Endothelial cell of umbilical vein (primary cell): ENCODE data around the gene SERF2. TPM values are rescaled to one million over a fixed set of nuclear protein-coding genes. Genes with fewer than 3 reads are reported as not detected.

Source experiments
- BruUV-seq: library from RNA; stranded (reverse); fragments of 400-500 nt; replicated peaks from 2 replicates; lab custom pipeline; 2021; lab: Mats Ljungman, UMichigan
- CTCF ChIA-PET: fragments of 300-600, 350-600 bp; sonication (Branson Sonifier 250); formaldehyde crosslinking; loops from one replicate; lab custom pipeline; 2021; ENCODE audit warnings: antibody characterized with exemption, inconsistent platforms; lab: Charles Lee
- POLR2A ChIA-PET: fragments of 300-600, 350-600 bp; sonication (Branson Sonifier 250); formaldehyde crosslinking; loops from one replicate; lab custom pipeline; 2021; ENCODE audit warnings: antibody characterized with exemption, inconsistent platforms; lab: Charles Lee
- DNase-seq: peaks from one replicate; pipeline ENCODE4 v3.0.0-alpha.2; 2011; ENCODE audit warnings: low read depth, low spot score
- FAIRE-seq: peaks from 2 replicates; lab custom pipeline; 2011; peaks lifted over from hg19 to GRCh38; lab: Jason Lieb, UNC
- H2AFZ ChIP-seq: 2 replicates; pipeline ENCODE4 v1.6.0; 2012; ENCODE audit warnings: low read depth, low read length, control low read depth, inconsistent platforms
- H3K27ac ChIP-seq: 2 replicates; pipeline ENCODE4 v1.5.1; 2011; ENCODE audit warnings: low read depth, mild to moderate bottlenecking, control low read depth, low read length, moderate library complexity; ENCODE audit not compliant: insufficient read depth
- H3K27me3 ChIP-seq, 2 experiments: 2 replicates each; pipeline versions ENCODE4 v1.6.0 to v1.6.1; 2011; ENCODE audit warnings: low read length in 2 of 2, mixed read lengths in 1 of 2; ENCODE audit not compliant: control insufficient read depth in 2 of 2, insufficient read depth in 2 of 2
- H3K36me3 ChIP-seq, 2 experiments: 2 replicates in 1 of 2; 3 replicates in 1 of 2; pipeline ENCODE4 v1.5.1; 2011; ENCODE audit warnings: low read length in 2 of 2, mild to moderate bottlenecking in 1 of 2, moderate library complexity in 1 of 2; ENCODE audit not compliant: control insufficient read depth in 2 of 2, insufficient read depth in 2 of 2; ENCODE audit errors: extremely low read depth in 1 of 2
- H3K4me1 ChIP-seq: 3 replicates; pipeline ENCODE4 v1.5.1; 2011; ENCODE audit warnings: mild to moderate bottlenecking, low read length; ENCODE audit not compliant: control insufficient read depth, insufficient read depth; ENCODE audit errors: extremely low read depth
- H3K4me2 ChIP-seq: 2 replicates; pipeline ENCODE4 v1.6.1; 2011; ENCODE audit warnings: low read length, control low read depth, mixed read lengths; ENCODE audit not compliant: insufficient read depth
- H3K4me3 ChIP-seq, 3 experiments: fragments of 200-600 bp in 1 of 3; sonication (generic), shearing (Covaris generic) in 1 of 3; replicated peaks in 1 of 3; 2 replicates each; pipeline ENCODE4 v1.5.1; 2011 to 2016; ENCODE audit warnings: control low read depth in 3 of 3, low read length in 3 of 3, mild to moderate bottlenecking in 2 of 3, inconsistent platforms in 1 of 3, low read depth in 1 of 3, moderate library complexity in 1 of 3; ENCODE audit not compliant: insufficient read depth in 1 of 3
- H3K79me2 ChIP-seq: 2 replicates; pipeline ENCODE4 v1.6.0; 2012; ENCODE audit warnings: low read length, inconsistent platforms; ENCODE audit not compliant: control insufficient read depth, insufficient read depth
- H3K9ac ChIP-seq: replicated peaks from 2 replicates; pipeline ENCODE3; 2011; ENCODE audit warnings: low read length, control low read depth; ENCODE audit not compliant: insufficient read depth; ENCODE audit errors: extremely low read depth
- H3K9me1 ChIP-seq: replicated peaks from 3 replicates; pipeline ENCODE4 v1.6.0; 2011; ENCODE audit warnings: mild to moderate bottlenecking, low read length; ENCODE audit not compliant: control insufficient read depth, insufficient read depth; ENCODE audit errors: extremely low read depth
- H3K9me3 ChIP-seq: replicated peaks from 2 replicates; pipeline ENCODE4 v1.5.1; 2012; ENCODE audit warnings: low read length, inconsistent platforms; ENCODE audit not compliant: control insufficient read depth, insufficient read depth
- H4K20me1 ChIP-seq: replicated peaks from 2 replicates; pipeline ENCODE3; 2011; ENCODE audit warnings: mild to moderate bottlenecking, low read length; ENCODE audit not compliant: control insufficient read depth, insufficient read depth; ENCODE audit errors: extremely low read depth
- CTCF ChIP-seq, 2 donors: IDR thresholded peaks; 1 replicate in 1 of 2; 2 replicates in 1 of 2; pipeline ENCODE4 v1.5.1; 2011; ENCODE audit warnings: low read length in 2 of 2, mild to moderate bottlenecking in 2 of 2, moderate library complexity in 2 of 2, control low read depth in 1 of 2, inconsistent platforms in 1 of 2, low read depth in 1 of 2; ENCODE audit not compliant: insufficient read depth in 1 of 2; ENCODE audit errors: extremely low read depth in 1 of 2
- EZH2 ChIP-seq: IDR thresholded peaks from 2 replicates; pipeline ENCODE4 v1.6.1; 2012; ENCODE audit warnings: borderline replicate concordance, low read depth, mild to moderate bottlenecking, moderate library complexity, low read length, inconsistent platforms; ENCODE audit not compliant: severe bottlenecking
- GATA2 ChIP-seq: IDR thresholded peaks from 2 replicates; pipeline ENCODE4 v1.7.0; 2011; ENCODE audit warnings: low read depth, mild to moderate bottlenecking, moderate library complexity, mixed read lengths, low read length; ENCODE audit not compliant: insufficient read length, insufficient read depth
- MAX ChIP-seq: IDR thresholded peaks from 2 replicates; pipeline ENCODE4 v1.6.1; 2011; ENCODE audit not compliant: insufficient read depth, insufficient read length
- MYC ChIP-seq: IDR thresholded peaks from one replicate; pipeline ENCODE4 v1.6.1; 2011; ENCODE audit warnings: mild to moderate bottlenecking, low read depth, low read length
- POLR2A ChIP-seq: IDR thresholded peaks from 2 replicates; pipeline ENCODE4 v1.6.1; 2012; ENCODE audit warnings: low read depth, mild to moderate bottlenecking, control low read depth, low read length
- POLR2AphosphoS5 ChIP-seq: IDR thresholded peaks from 2 replicates; pipeline ENCODE4 v1.6.1; 2012; ENCODE audit warnings: low read depth, mild to moderate bottlenecking, control low read depth, low read length, moderate library complexity; ENCODE audit not compliant: insufficient read depth
- dilution Hi-C: fragments of 300-500 bp; cut with MboI; formaldehyde crosslinking; loops from one replicate; pipeline ENCODE4 v1.15.0; 2019; ENCODE audit warnings: low sequenced_read_pairs; ENCODE audit not compliant: extremely low pct_ligation_motif_present
- intact Hi-C: fragments of 100-400 bp; cut with micrococcal nuclease; formaldehyde crosslinking; loops from one replicate; pipeline ENCODE4 v1.10.0; 2022
- polyA plus RNA-seq, 4 experiments: library from polyadenylated mRNA; depleted of rRNA in 3 of 4; stranded (reverse) in 3 of 4; unstranded in 1 of 4; fragments of >200 nt; gene quantifications; 2 replicates each; pipeline versions ENCODE4 v1.2.1 to v1.2.3, GENCODE V29; 2011 to 2012; ENCODE audit warnings: missing spikeins in 1 of 4
- total RNA-seq: library from RNA; stranded (reverse); gene quantifications from 2 replicates; pipeline ENCODE4 v1.2.3, GENCODE V29; 2021

SERF2 gene
- total and polyA plus RNA-seq, 2 donors (not counting 3 experiments of a cell fraction or from before 2014, with no cell fraction given) = 970 to 1,481 TPM

GRCh38 chr15:43774062-43774461, 18.1 kb upstream of the SERF2 start:
- Histone ChIP-seq H3K9me1 (no peaks in the 10 kb centered on the region), H3K36me3 (peaks cover 22 to 31% of the 10 kb centered on the region in 2 experiments), H2AFZ (no peak overlapping the region), H3K27me3 (no peaks in the 10 kb centered on the region), H3K79me2 (no peaks in the 10 kb centered on the region), H4K20me1 (no peaks in the 10 kb centered on the region), H3K9ac (no peak overlapping the region), H3K27ac (no peak overlapping the region), H3K4me1 (peaks cover 3% of the 10 kb centered on the region), H3K9me3 (no peaks in the 10 kb centered on the region), H3K4me2 (no peak overlapping the region), H3K4me3 (no peak overlapping the region)
- dilution Hi-C loops (no loop called here), intact Hi-C loops (no loop called here)
- ChIA-PET POLR2A (no interaction called here), CTCF (interaction anchor here (1.4 kb wide), 1 partner anchor 9 kb away, joined by 3 read pairs; no protein-coding TSS in a partner anchor)
- FAIRE-seq (no peak), DNase-seq (no peak)
- TF ChIP-seq POLR2AphosphoS5 (no peak), EZH2 (no peak), POLR2A (no peak), GATA2 (no peak)
- no TSS peak for BruUV-seq

GRCh38 chr15:43775411-43775965, 16.6 kb upstream of the SERF2 start:
- intact Hi-C loops (no loop called here), dilution Hi-C loops (no loop called here)
- TF ChIP-seq GATA2 (no peak), MAX (no peak), EZH2 (no peak), MYC (no peak), POLR2A (no peak), CTCF (IDR thresholded peaks at IDR 0.05; ENCODE audit: extremely low read depth in 1 of 2, insufficient read depth in 1 of 2, low read depth in 1 of 2, low read length in 2 of 2) (peak; percentile 14 to 33)
- no peaks in the 10 kb centered on the region for H3K9me3 ChIP-seq
- H3K27ac ChIP-seq = no peak overlapping the region
- no peaks in the 10 kb centered on the region for H3K9me1 ChIP-seq
- no peaks in the 10 kb centered on the region for H3K79me2 ChIP-seq
- peaks cover 3% of the 10 kb centered on the region for H3K4me1 ChIP-seq
- H3K4me2 ChIP-seq = no peak overlapping the region
- H3K27me3 ChIP-seq = no peaks in the 10 kb centered on the region
- FAIRE-seq (peak; percentile 61), DNase-seq (peak; percentile 45)
- H3K36me3 ChIP-seq = peaks cover 16 to 23% of the 10 kb centered on the region in 2 experiments
- no peak overlapping the region for H2AFZ ChIP-seq
- H3K9ac ChIP-seq = no peak overlapping the region
- no TSS peak for BruUV-seq
- POLR2A ChIA-PET = interaction anchor here (0.6 kb wide), 1 partner anchor 15 kb away, joined by 4 read pairs; no protein-coding TSS in a partner anchor
- no peak overlapping the region for H3K4me3 ChIP-seq
- no peaks in the 10 kb centered on the region for H4K20me1 ChIP-seq
- CTCF ChIA-PET = interaction anchor here (1.9 kb wide), 1 partner anchor 17 kb away, joined by 12 read pairs; the partner anchor contains the start of gene SERF2
